HepG2 (cell line): ENCODE measurements around the gene C1S. TPM values are rescaled to one million over a fixed set of nuclear protein-coding genes. Genes with fewer than 3 reads are reported as not detected.

Source experiments
- BCL6 ChIP-seq: IDR thresholded peaks from 2 replicates; pipeline ENCODE4 v1.6.1; 2016; ENCODE audit warnings: missing genetic modification reagents, missing compliant biosample characterization
- CCAR2 ChIP-seq: fragments of 200-400 bp; formaldehyde crosslinking; optimal IDR thresholded peaks from 2 replicates; pipeline ENCODE3; 2018; ENCODE audit warnings: low read depth, mild to moderate bottlenecking, low read length, moderate library complexity
- DMAP1 ChIP-seq: IDR thresholded peaks from 2 replicates; pipeline ENCODE4 v1.6.1; 2016
- FOXC1 ChIP-seq: sonication (generic); formaldehyde crosslinking; IDR thresholded peaks from 2 replicates; pipeline ENCODE4 v1.8.0; 2022; ENCODE audit warnings: mild to moderate bottlenecking, missing genetic modification reagents, borderline replicate concordance
- GATA4 ChIP-seq: sonication (generic); IDR thresholded peaks from 2 replicates; pipeline ENCODE4 v1.6.1; 2016; ENCODE audit warnings: antibody characterized with exemption, low read depth, borderline replicate concordance
- HOXA3 ChIP-seq: sonication (generic); formaldehyde crosslinking; IDR thresholded peaks from 2 replicates; pipeline ENCODE4 v1.5.0; 2020; ENCODE audit warnings: missing genetic modification reagents
- IKZF5 ChIP-seq: IDR thresholded peaks from 2 replicates; pipeline ENCODE4 v1.6.1; 2018; ENCODE audit warnings: missing genetic modification reagents, mild to moderate bottlenecking, missing compliant biosample characterization
- KDM1A ChIP-seq: IDR thresholded peaks from 2 replicates; pipeline ENCODE4 v1.6.1; 2016; ENCODE audit warnings: missing compliant biosample characterization
- MED1 ChIP-seq: sonication (generic); formaldehyde crosslinking; IDR thresholded peaks from 2 replicates; pipeline ENCODE4 v1.4.0; 2020; ENCODE audit warnings: missing genetic modification reagents
- MZF1 ChIP-seq: sonication (generic); formaldehyde crosslinking; IDR thresholded peaks from 2 replicates; pipeline ENCODE4 v1.8.1; 2023; ENCODE audit warnings: mild to moderate bottlenecking, missing genetic modification reagents, borderline replicate concordance
- NFRKB ChIP-seq: fragments of 450-650 bp; IDR thresholded peaks from 2 replicates; pipeline ENCODE4 v1.6.1; 2017
- PAX8 ChIP-seq: sonication (generic); formaldehyde crosslinking; IDR thresholded peaks from 2 replicates; pipeline ENCODE4 v1.8.0; 2022; ENCODE audit warnings: mild to moderate bottlenecking, missing genetic modification reagents, borderline replicate concordance
- SYNCRIP ChIP-seq: fragments of 200-400 bp; formaldehyde crosslinking; IDR thresholded peaks from 2 replicates; pipeline ENCODE4 v1.6.1; 2018; ENCODE audit warnings: mild to moderate bottlenecking, low read depth, low read length; ENCODE audit not compliant: insufficient read depth
- TAF1 ChIP-seq: sonication (generic); formaldehyde crosslinking; IDR thresholded peaks from 2 replicates; pipeline ENCODE4 v1.4.0; 2020; ENCODE audit warnings: missing genetic modification reagents
- XBP1 ChIP-seq: sonication (generic); formaldehyde crosslinking; IDR thresholded peaks from 2 replicates; pipeline ENCODE4 v1.5.0; 2020; ENCODE audit warnings: missing genetic modification reagents
- ZBTB49 ChIP-seq: sonication (generic); formaldehyde crosslinking; IDR thresholded peaks from 2 replicates; pipeline ENCODE4 v1.4.0; 2020; ENCODE audit warnings: missing genetic modification reagents, borderline replicate concordance
- ZFP36L2 ChIP-seq: sonication (generic); formaldehyde crosslinking; IDR thresholded peaks from 2 replicates; pipeline ENCODE4 v1.4.0; 2020; ENCODE audit warnings: missing genetic modification reagents
- ZNF225 ChIP-seq: sonication (generic); formaldehyde crosslinking; IDR thresholded peaks from 2 replicates; pipeline ENCODE4 v1.4.0; 2020; ENCODE audit warnings: mild to moderate bottlenecking, missing genetic modification reagents
- ZNF260 ChIP-seq: sonication (generic); formaldehyde crosslinking; IDR thresholded peaks from 2 replicates; pipeline ENCODE4 v1.4.0; 2020; ENCODE audit warnings: missing genetic modification reagents, low read depth, mild to moderate bottlenecking, borderline replicate concordance
- ZNF282 ChIP-seq: fragments of 450-650 bp; IDR thresholded peaks from 2 replicates; pipeline ENCODE4 v1.6.1; 2018; ENCODE audit not compliant: partially characterized antibody
- ZNF704 ChIP-seq: sonication (generic); formaldehyde crosslinking; IDR thresholded peaks from 2 replicates; pipeline ENCODE4 v1.8.1; 2023; ENCODE audit warnings: mild to moderate bottlenecking, inconsistent platforms, moderate library complexity, missing genetic modification reagents, borderline replicate concordance
- ZNF816 ChIP-seq: sonication (generic); formaldehyde crosslinking; IDR thresholded peaks from 2 replicates; pipeline ENCODE4 v1.8.0; 2022; ENCODE audit warnings: missing genetic modification reagents, mild to moderate bottlenecking, borderline replicate concordance
- polyA plus RNA-seq, 8 experiments: library from polyadenylated mRNA; depleted of rRNA in 3 of 8; stranded (reverse) in 7 of 8; unstranded in 1 of 8; fragments of >200 nt; fragmentation: Illumina TruSeq in 4 of 8; extraction: Trizol in 4 of 8; gene quantifications; 2 replicates each; pipeline versions ENCODE4 v1.2.1 to v1.2.3, GENCODE V29; 2011 to 2016; ENCODE audit warnings: low read depth in 4 of 8, missing spikeins in 1 of 8, mixed read lengths in 1 of 8; ENCODE audit not compliant: insufficient read depth in 1 of 8
- total RNA-seq, 5 experiments: library from RNA; depleted of rRNA; stranded (reverse); fragments of >200 nt; fragmentation: Illumina TruSeq; extraction: Trizol; gene quantifications; 2 replicates each; pipeline ENCODE4 v1.2.3, GENCODE V29; 2016; ENCODE audit warnings: low read depth in 1 of 5

C1S gene
- total and polyA plus RNA-seq, 2 of the 13 experiments (the other 11 are each of a cell fraction or from before 2014, with no cell fraction given) = 14.5 to 18.2 TPM

GRCh38 chr12:7018350-7019042 lies 42.0 kb upstream of the C1S start, which contains the start of gene LPCAT3 (continued):
- TF ChIP-seq PAX8 (CRISPR knock-in tag) = 0 out of 2 replicates have a peak, but pooled peaks have one; percentile 30
- no peak for TF ChIP-seq MZF1
- peak; percentile 54; the same call in 1 of the 2 replicates for TF ChIP-seq TAF1 (CRISPR knock-in tag)
- no peak for TF ChIP-seq SYNCRIP
- TF ChIP-seq CCAR2 = peak; percentile 62
- TF ChIP-seq NFRKB = no peak
- 0 out of 2 replicates have a peak, but pooled peaks have one; percentile 70 for TF ChIP-seq ZNF816
- no peak for TF ChIP-seq XBP1 (CRISPR knock-in tag)
- TF ChIP-seq ZNF282 = no peak
- TF ChIP-seq ZNF704 (CRISPR knock-in tag) = no peak; the same call in 1 of the 2 replicates
- no peak for TF ChIP-seq ZFP36L2
- 0 out of 2 replicates have a peak, but pooled peaks have one; percentile 33 for TF ChIP-seq FOXC1 (CRISPR knock-in tag)
- TF ChIP-seq KDM1A (CRISPR knock-in tag) = no peak
- no peak for TF ChIP-seq ZBTB49
- TF ChIP-seq DMAP1 (CRISPR knock-in tag) = peak; percentile 81
- peak; percentile 50; the same call in 1 of the 2 replicates for TF ChIP-seq GATA4
- TF ChIP-seq HOXA3 (CRISPR knock-in tag) = peak; percentile 66
- TF ChIP-seq BCL6 = peak; percentile 74
- no peak for TF ChIP-seq ZNF260 (CRISPR knock-in tag)
- TF ChIP-seq IKZF5 (CRISPR knock-in tag) = no peak; the same call in 1 of the 2 replicates
- peak; percentile 74; the same call in 1 of the 2 replicates for TF ChIP-seq MED1 (CRISPR knock-in tag)
- TF ChIP-seq ZNF225 = no peak
